ENCODE measurements around the gene RBM25.

GRCh38 chr14:73125746-73126145, 67.4 kb downstream of the RBM25 start:
- TF ChIP-seq TAF1 (IDR thresholded peaks at IDR 0.05; ENCODE audit: low read depth, low read length) (no peak), POLR2A (IDR thresholded peaks at IDR 0.05; ENCODE audit: low read depth, low read length) (no peak), POLR2AphosphoS5 (IDR thresholded peaks at IDR 0.05; ENCODE audit: low read depth, low read length) (no peak)

Data from GM12891 (cell line).